Astrocyte of the spinal cord (primary cell): ENCODE measurements around the gene PDZRN4.
"Not testable (repeated sequence)": the region's sequence is repeated elsewhere in the genome, so short reads cannot be mapped to it uniquely, and the experiment has no call there.

Experiments used
- DNase-seq: peaks from one replicate; pipeline ENCODE4 v3.0.0; 2011; ENCODE audit warnings: low read depth, low spot score
- H3K4me3 ChIP-seq: 2 replicates; pipeline ENCODE4 v1.5.1; 2011; ENCODE audit warnings: low read depth, mild to moderate bottlenecking, low read length, moderate library complexity
- CTCF ChIP-seq: IDR thresholded peaks from 2 replicates; pipeline ENCODE4 v1.5.1; 2012; ENCODE audit warnings: low read depth, mild to moderate bottlenecking, low read length, inconsistent platforms
- in situ Hi-C: cut with HindIII; loops from 2 replicates; pipeline ENCODE4 v1.10.0; 2017; ENCODE audit warnings: low sequenced_read_pairs

The PDZRN4 gene

GRCh38 chr12:41293011-41293410, 104.9 kb downstream of the PDZRN4 start:
- no peak for TF ChIP-seq CTCF
- in situ Hi-C loops = no loop called here
- DNase-seq = no peak
- no peak overlapping the region for H3K4me3 ChIP-seq

GRCh38 chr12:41293461-41293860, 105.3 kb downstream of the PDZRN4 start:
- no peak overlapping the region for H3K4me3 ChIP-seq
- in situ Hi-C loops = no loop called here
- DNase-seq = no peak
- no peak for TF ChIP-seq CTCF

GRCh38 chr12:41302979-41303403, 114.9 kb downstream of the PDZRN4 start:
- no peak overlapping the region for H3K4me3 ChIP-seq
- TF ChIP-seq CTCF = no peak
- DNase-seq = no peak
- in situ Hi-C loops = no loop called here

GRCh38 chr12:41304526-41304925, 116.4 kb downstream of the PDZRN4 start:
- DNase-seq = no peak
- in situ Hi-C loops = no loop called here
- no peak for TF ChIP-seq CTCF
- no peak overlapping the region for H3K4me3 ChIP-seq

GRCh38 chr12:41310367-41310766, 122.2 kb downstream of the PDZRN4 start:
- H3K4me3 ChIP-seq = no peak overlapping the region
- in situ Hi-C loops = no loop called here
- TF ChIP-seq CTCF = no peak
- DNase-seq = no peak

GRCh38 chr12:41311883-41312282, 123.8 kb downstream of the PDZRN4 start:
- DNase-seq = no peak
- no peak overlapping the region for H3K4me3 ChIP-seq
- no peak for TF ChIP-seq CTCF
- in situ Hi-C loops = no loop called here

GRCh38 chr12:41312451-41312850, 124.3 kb downstream of the PDZRN4 start:
- H3K4me3 ChIP-seq, in situ Hi-C loops, DNase-seq: not testable (repeated sequence)
